GM23248 (cell line): ENCODE results near the gene GABRG3.

Experiments used
- EZH2 ChIP-seq: fragments of 200-600 bp; sonication (generic); IDR thresholded peaks from 2 replicates; pipeline ENCODE4 v1.6.1; 2018; ENCODE audit warnings: antibody characterized with exemption, mild to moderate bottlenecking; ENCODE audit not compliant: insufficient read depth, poor library complexity, severe bottlenecking
- EZH2phosphoT487 ChIP-seq: fragments of 200-600 bp; sonication (generic); IDR thresholded peaks from 2 replicates; pipeline ENCODE4 v1.6.1; 2018; ENCODE audit warnings: antibody characterized with exemption, moderate library complexity, mild to moderate bottlenecking, low read depth; ENCODE audit not compliant: insufficient read depth

- TF ChIP-seq EZH2 (no peak), EZH2phosphoT487 (no peak)
Measured at GRCh38 chr15:27124287-27124871, 153.4 kb downstream of the GABRG3 start.
